Keratinocyte (primary cell): ENCODE results near the gene CNOT8.
"Not testable (repeated sequence)": the region's sequence is repeated elsewhere in the genome, so short reads cannot be mapped to it uniquely, and the experiment has no call there.

Experiments used
- CTCF ChIP-seq, 3 experiments: IDR thresholded peaks in 1 of 3; conservative IDR thresholded peaks in 1 of 3; optimal IDR thresholded peaks in 1 of 3; 2 replicates in 2 of 3; 3 replicates in 1 of 3; pipeline versions ENCODE3 to v1.5.1; 2011; ENCODE audit warnings: low read length in 3 of 3, mild to moderate bottlenecking in 3 of 3, moderate library complexity in 2 of 3, control low read depth in 1 of 3, inconsistent platforms in 1 of 3; ENCODE audit not compliant: insufficient read depth in 2 of 3; ENCODE audit errors: extremely low read depth in 1 of 3
- EZH2 ChIP-seq: IDR thresholded peaks from one replicate; pipeline ENCODE4 v1.6.1; 2012; ENCODE audit warnings: inconsistent platforms, mild to moderate bottlenecking, low read length, moderate library complexity

GRCh38 chr5:154905601-154906000 is 47.2 kb downstream of the CNOT8 start:
- TF ChIP-seq CTCF (optimal IDR thresholded peaks at IDR 0.05 in 1 of 3, IDR thresholded peaks at IDR 0.05 in 1 of 3, conservative IDR thresholded peaks at IDR 0.05 in 1 of 3; ENCODE audit: extremely low read depth in 1 of 3, insufficient read depth in 2 of 3, low read length in 3 of 3); EZH2: not testable (repeated sequence)
